Endothelial cell of umbilical vein (primary cell): ENCODE measurements around the gene MYT1. TPM values are rescaled to one million over a fixed set of nuclear protein-coding genes. Genes with fewer than 3 reads are reported as not detected.

ENCODE experiments used
- BruUV-seq: library from RNA; stranded (reverse); fragments of 400-500 nt; replicated peaks from 2 replicates; lab custom pipeline; 2021; lab: Mats Ljungman, UMichigan
- CTCF ChIA-PET: fragments of 300-600, 350-600 bp; sonication (Branson Sonifier 250); formaldehyde crosslinking; loops from one replicate; lab custom pipeline; 2021; ENCODE audit warnings: antibody characterized with exemption, inconsistent platforms; lab: Charles Lee
- POLR2A ChIA-PET: fragments of 300-600, 350-600 bp; sonication (Branson Sonifier 250); formaldehyde crosslinking; loops from one replicate; lab custom pipeline; 2021; ENCODE audit warnings: antibody characterized with exemption, inconsistent platforms; lab: Charles Lee
- DNase-seq: peaks from one replicate; pipeline ENCODE4 v3.0.0-alpha.2; 2011; ENCODE audit warnings: low read depth, low spot score
- FAIRE-seq: peaks from 2 replicates; lab custom pipeline; 2011; peaks lifted over from hg19 to GRCh38; lab: Jason Lieb, UNC
- H2AFZ ChIP-seq: 2 replicates; pipeline ENCODE4 v1.6.0; 2012; ENCODE audit warnings: low read depth, low read length, control low read depth, inconsistent platforms
- H3K27ac ChIP-seq: 2 replicates; pipeline ENCODE4 v1.5.1; 2011; ENCODE audit warnings: low read depth, mild to moderate bottlenecking, control low read depth, low read length, moderate library complexity; ENCODE audit not compliant: insufficient read depth
- H3K27me3 ChIP-seq, 2 experiments: 2 replicates each; pipeline versions ENCODE4 v1.6.0 to v1.6.1; 2011; ENCODE audit warnings: low read length in 2 of 2, mixed read lengths in 1 of 2; ENCODE audit not compliant: control insufficient read depth in 2 of 2, insufficient read depth in 2 of 2
- H3K36me3 ChIP-seq, 2 experiments: 2 replicates in 1 of 2; 3 replicates in 1 of 2; pipeline ENCODE4 v1.5.1; 2011; ENCODE audit warnings: low read length in 2 of 2, mild to moderate bottlenecking in 1 of 2, moderate library complexity in 1 of 2; ENCODE audit not compliant: control insufficient read depth in 2 of 2, insufficient read depth in 2 of 2; ENCODE audit errors: extremely low read depth in 1 of 2
- H3K4me1 ChIP-seq: 3 replicates; pipeline ENCODE4 v1.5.1; 2011; ENCODE audit warnings: mild to moderate bottlenecking, low read length; ENCODE audit not compliant: control insufficient read depth, insufficient read depth; ENCODE audit errors: extremely low read depth
- H3K4me2 ChIP-seq: 2 replicates; pipeline ENCODE4 v1.6.1; 2011; ENCODE audit warnings: low read length, control low read depth, mixed read lengths; ENCODE audit not compliant: insufficient read depth
- H3K4me3 ChIP-seq, 3 experiments: fragments of 200-600 bp in 1 of 3; sonication (generic), shearing (Covaris generic) in 1 of 3; replicated peaks in 1 of 3; 2 replicates each; pipeline ENCODE4 v1.5.1; 2011 to 2016; ENCODE audit warnings: control low read depth in 3 of 3, low read length in 3 of 3, mild to moderate bottlenecking in 2 of 3, inconsistent platforms in 1 of 3, low read depth in 1 of 3, moderate library complexity in 1 of 3; ENCODE audit not compliant: insufficient read depth in 1 of 3
- H3K79me2 ChIP-seq: 2 replicates; pipeline ENCODE4 v1.6.0; 2012; ENCODE audit warnings: low read length, inconsistent platforms; ENCODE audit not compliant: control insufficient read depth, insufficient read depth
- H3K9ac ChIP-seq: replicated peaks from 2 replicates; pipeline ENCODE3; 2011; ENCODE audit warnings: low read length, control low read depth; ENCODE audit not compliant: insufficient read depth; ENCODE audit errors: extremely low read depth
- H3K9me1 ChIP-seq: replicated peaks from 3 replicates; pipeline ENCODE4 v1.6.0; 2011; ENCODE audit warnings: mild to moderate bottlenecking, low read length; ENCODE audit not compliant: control insufficient read depth, insufficient read depth; ENCODE audit errors: extremely low read depth
- H3K9me3 ChIP-seq: replicated peaks from 2 replicates; pipeline ENCODE4 v1.5.1; 2012; ENCODE audit warnings: low read length, inconsistent platforms; ENCODE audit not compliant: control insufficient read depth, insufficient read depth
- H4K20me1 ChIP-seq: replicated peaks from 2 replicates; pipeline ENCODE3; 2011; ENCODE audit warnings: mild to moderate bottlenecking, low read length; ENCODE audit not compliant: control insufficient read depth, insufficient read depth; ENCODE audit errors: extremely low read depth
- CTCF ChIP-seq, 2 donors: IDR thresholded peaks; 1 replicate in 1 of 2; 2 replicates in 1 of 2; pipeline ENCODE4 v1.5.1; 2011; ENCODE audit warnings: low read length in 2 of 2, mild to moderate bottlenecking in 2 of 2, moderate library complexity in 2 of 2, control low read depth in 1 of 2, inconsistent platforms in 1 of 2, low read depth in 1 of 2; ENCODE audit not compliant: insufficient read depth in 1 of 2; ENCODE audit errors: extremely low read depth in 1 of 2
- EZH2 ChIP-seq: IDR thresholded peaks from 2 replicates; pipeline ENCODE4 v1.6.1; 2012; ENCODE audit warnings: borderline replicate concordance, low read depth, mild to moderate bottlenecking, moderate library complexity, low read length, inconsistent platforms; ENCODE audit not compliant: severe bottlenecking
- JUN ChIP-seq: IDR thresholded peaks from 2 replicates; pipeline ENCODE4 v1.6.1; 2011; ENCODE audit warnings: borderline replicate concordance, low read depth; ENCODE audit not compliant: insufficient read length, insufficient read depth
- MAX ChIP-seq: IDR thresholded peaks from 2 replicates; pipeline ENCODE4 v1.6.1; 2011; ENCODE audit not compliant: insufficient read depth, insufficient read length
- POLR2A ChIP-seq: IDR thresholded peaks from 2 replicates; pipeline ENCODE4 v1.6.1; 2012; ENCODE audit warnings: low read depth, mild to moderate bottlenecking, control low read depth, low read length
- POLR2AphosphoS5 ChIP-seq: IDR thresholded peaks from 2 replicates; pipeline ENCODE4 v1.6.1; 2012; ENCODE audit warnings: low read depth, mild to moderate bottlenecking, control low read depth, low read length, moderate library complexity; ENCODE audit not compliant: insufficient read depth
- dilution Hi-C: fragments of 300-500 bp; cut with MboI; formaldehyde crosslinking; loops from one replicate; pipeline ENCODE4 v1.15.0; 2019; ENCODE audit warnings: low sequenced_read_pairs; ENCODE audit not compliant: extremely low pct_ligation_motif_present
- intact Hi-C: fragments of 100-400 bp; cut with micrococcal nuclease; formaldehyde crosslinking; loops from one replicate; pipeline ENCODE4 v1.10.0; 2022
- polyA plus RNA-seq, 4 experiments: library from polyadenylated mRNA; depleted of rRNA in 3 of 4; stranded (reverse) in 3 of 4; unstranded in 1 of 4; fragments of >200 nt; gene quantifications; 2 replicates each; pipeline versions ENCODE4 v1.2.1 to v1.2.3, GENCODE V29; 2011 to 2012; ENCODE audit warnings: missing spikeins in 1 of 4
- total RNA-seq: library from RNA; stranded (reverse); gene quantifications from 2 replicates; pipeline ENCODE4 v1.2.3, GENCODE V29; 2021

The MYT1 gene
- total and polyA plus RNA-seq, 2 donors (not counting 3 experiments of a cell fraction or from before 2014, with no cell fraction given), result not detected

GRCh38 chr20:64167676-64168075 is 3.4 kb downstream of the MYT1 start:
- no peaks in the 10 kb centered on the region for H3K9me1 ChIP-seq
- H3K4me3 ChIP-seq, result no peak overlapping the region
- intact Hi-C loops, result no loop called here
- no peaks in the 10 kb centered on the region for H3K4me1 ChIP-seq
- ChIA-PET POLR2A (no interaction called here), CTCF (no interaction called here)
- H3K27ac ChIP-seq, result no peak overlapping the region
- H4K20me1 ChIP-seq, result no peaks in the 10 kb centered on the region
- FAIRE-seq, result no peak
- H3K4me2 ChIP-seq, result no peak overlapping the region
- H2AFZ ChIP-seq, result no peak overlapping the region
- H3K9me3 ChIP-seq, result no peaks in the 10 kb centered on the region
- no TSS peak for BruUV-seq
- dilution Hi-C loops, result no loop called here
- H3K36me3 ChIP-seq, result no peaks in the 10 kb centered on the region
- H3K79me2 ChIP-seq, result no peaks in the 10 kb centered on the region
- no peak overlapping the region for H3K9ac ChIP-seq
- peaks cover 3 to 6% of the 10 kb centered on the region in 2 experiments for H3K27me3 ChIP-seq
- no peak for TF ChIP-seq POLR2AphosphoS5
- no peak for TF ChIP-seq POLR2A
- no peak for TF ChIP-seq EZH2
- TF ChIP-seq CTCF (IDR thresholded peaks at IDR 0.05; ENCODE audit: extremely low read depth in 1 of 2, insufficient read depth in 1 of 2, low read depth in 1 of 2, low read length in 2 of 2), result no peak
- no peak for TF ChIP-seq MAX
- TF ChIP-seq JUN, result no peak
- no peak for DNase-seq
